Stimulated activated CD8-positive, alpha-beta memory T cell treated with anti-CD3 and anti-CD28 coated beads, Interleukin-12 subunit alpha, Interleukin-12 subunit beta, amount 100 ng/mL, for 24 hours (primary cell): Measurements from ENCODE around the gene ZNF335.
"Not testable (repeated sequence)": the region's sequence is repeated elsewhere in the genome, so short reads cannot be mapped to it uniquely, and the experiment has no call there.

Source experiments
- DNase-seq: peaks from one replicate; pipeline ENCODE4 v3.0.0-alpha.2; 2020; ENCODE audit errors: extremely low read depth

The ZNF335 gene

DNA sequence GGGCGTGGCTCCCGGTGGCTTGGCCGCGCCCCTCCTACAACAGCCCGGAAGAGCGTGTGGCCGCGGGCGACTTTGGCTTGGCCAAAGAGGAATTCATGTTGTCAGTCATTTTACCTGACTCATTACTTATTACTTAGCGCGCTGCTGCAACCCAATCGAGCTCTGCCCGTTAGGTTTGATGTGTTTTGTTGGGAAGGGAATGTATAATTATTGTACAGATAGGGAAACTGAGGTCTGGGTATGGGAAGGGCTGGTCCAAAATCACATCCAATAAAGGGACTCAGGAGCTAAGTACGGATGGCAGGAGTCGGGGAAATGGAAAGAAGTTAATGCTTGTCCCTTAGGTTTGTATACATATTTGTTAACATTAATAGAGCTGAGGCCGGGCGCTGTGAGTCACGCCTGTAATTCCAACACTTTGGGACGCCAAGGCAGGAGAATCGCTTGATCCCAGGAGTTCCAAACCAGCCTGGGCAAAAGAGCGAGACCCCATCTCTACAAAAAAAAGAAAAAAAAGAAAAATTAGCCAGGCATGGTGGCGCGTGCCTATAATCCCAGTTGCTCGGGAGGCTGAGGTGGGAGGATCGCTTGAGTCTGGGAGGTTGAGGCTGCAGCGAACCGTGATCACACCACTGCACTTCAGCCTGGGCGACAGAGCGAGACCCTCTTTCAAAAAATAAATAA is 639 bp upstream of the ZNF335 start:
- DNase-seq, result no peak

DNA sequence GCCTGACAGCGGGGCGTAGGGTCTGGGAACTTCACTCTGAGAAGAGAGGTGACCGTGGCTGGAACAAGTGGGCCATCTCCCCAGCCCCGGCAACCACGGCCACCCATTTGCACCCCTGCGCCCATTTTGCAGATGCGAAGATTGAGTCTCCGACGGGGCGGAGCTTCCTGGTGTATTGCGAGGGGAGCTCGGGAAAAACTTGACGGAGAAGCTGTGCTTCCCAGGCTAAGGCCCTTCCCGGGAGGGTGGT is 653 bp downstream of the ZNF335 start:
- no peak for DNase-seq

DNA sequence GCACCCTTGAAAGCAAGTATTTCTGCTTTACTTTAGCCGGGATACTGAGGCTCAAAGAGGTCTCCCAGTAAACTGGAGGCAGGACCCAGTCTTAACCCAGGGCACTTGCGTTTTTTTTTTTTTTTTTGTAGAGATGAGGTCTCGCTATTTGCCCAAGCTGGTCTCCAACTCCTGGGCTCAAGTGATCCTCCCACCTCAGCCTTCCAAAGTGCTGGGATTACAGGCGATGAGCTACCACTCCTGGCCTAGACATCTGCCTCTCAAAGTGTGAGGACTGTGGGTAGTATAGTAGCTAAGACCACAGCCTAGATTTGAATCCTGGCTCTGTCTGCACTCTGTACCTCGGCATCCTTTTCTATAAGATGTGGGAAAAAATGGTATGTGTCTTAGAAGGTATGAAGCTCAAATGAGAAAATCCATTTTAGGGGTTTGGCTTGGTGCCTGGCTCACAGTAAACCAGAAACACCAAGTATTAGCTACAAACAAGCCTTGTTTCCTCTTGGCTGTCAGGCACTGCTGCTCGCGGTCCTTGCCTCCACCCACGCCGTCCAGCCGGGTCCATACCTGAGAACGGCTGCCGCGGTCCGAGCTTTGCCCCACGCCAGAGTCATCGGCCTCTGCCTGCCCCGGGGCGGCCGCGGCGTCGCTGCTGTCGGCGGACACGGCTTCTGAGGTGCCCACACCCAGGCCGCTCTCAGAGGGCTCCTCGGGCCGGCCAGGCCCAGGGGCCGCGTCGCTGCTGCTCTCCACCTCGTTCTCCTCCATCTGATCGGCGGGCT is 1.2 kb downstream of the ZNF335 start:
- DNase-seq, result no peak

DNA sequence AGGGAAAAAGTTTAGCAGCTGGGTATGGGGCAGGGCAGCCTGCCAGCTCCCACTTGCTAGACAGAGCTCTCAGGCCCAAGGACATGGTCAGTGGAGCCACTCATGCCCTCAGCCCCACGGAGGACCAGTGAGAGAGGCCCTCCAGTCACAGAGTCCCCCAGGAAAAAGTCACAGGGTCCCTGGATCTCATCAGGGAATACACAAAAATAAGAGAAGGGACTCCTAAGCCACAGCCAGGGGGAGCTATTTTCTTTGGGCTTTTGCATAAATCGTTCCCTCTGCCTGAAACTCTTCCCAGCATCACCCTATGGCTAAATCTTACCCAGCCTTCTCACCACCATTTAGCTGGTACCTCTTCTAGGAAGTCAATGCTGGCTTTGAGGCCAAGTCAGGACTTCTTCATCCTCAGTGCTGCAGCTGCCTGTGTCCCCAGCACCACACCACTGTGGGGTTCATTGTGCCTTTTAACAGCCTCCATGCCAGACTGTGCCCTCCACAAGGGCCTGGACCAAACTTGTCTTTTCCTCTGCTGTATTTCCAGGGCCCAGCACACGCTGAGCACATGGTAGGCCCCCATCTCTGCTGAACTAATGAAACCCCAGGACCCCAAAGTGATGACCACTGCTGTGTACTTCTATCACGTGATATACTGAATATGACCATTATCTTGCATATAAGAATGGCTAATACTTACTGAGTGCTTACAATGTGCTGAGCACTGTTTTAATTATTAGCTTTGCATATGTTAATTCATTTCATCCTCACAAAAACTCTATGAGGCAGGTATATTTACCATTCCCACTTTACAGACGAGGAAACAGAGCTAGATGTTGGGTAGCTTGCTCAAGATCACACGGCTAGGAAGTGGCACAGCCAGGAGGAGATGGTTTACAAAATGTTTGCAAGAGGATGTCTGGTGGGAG is 2.0 kb downstream of the ZNF335 start:
- no peak for DNase-seq

DNA sequence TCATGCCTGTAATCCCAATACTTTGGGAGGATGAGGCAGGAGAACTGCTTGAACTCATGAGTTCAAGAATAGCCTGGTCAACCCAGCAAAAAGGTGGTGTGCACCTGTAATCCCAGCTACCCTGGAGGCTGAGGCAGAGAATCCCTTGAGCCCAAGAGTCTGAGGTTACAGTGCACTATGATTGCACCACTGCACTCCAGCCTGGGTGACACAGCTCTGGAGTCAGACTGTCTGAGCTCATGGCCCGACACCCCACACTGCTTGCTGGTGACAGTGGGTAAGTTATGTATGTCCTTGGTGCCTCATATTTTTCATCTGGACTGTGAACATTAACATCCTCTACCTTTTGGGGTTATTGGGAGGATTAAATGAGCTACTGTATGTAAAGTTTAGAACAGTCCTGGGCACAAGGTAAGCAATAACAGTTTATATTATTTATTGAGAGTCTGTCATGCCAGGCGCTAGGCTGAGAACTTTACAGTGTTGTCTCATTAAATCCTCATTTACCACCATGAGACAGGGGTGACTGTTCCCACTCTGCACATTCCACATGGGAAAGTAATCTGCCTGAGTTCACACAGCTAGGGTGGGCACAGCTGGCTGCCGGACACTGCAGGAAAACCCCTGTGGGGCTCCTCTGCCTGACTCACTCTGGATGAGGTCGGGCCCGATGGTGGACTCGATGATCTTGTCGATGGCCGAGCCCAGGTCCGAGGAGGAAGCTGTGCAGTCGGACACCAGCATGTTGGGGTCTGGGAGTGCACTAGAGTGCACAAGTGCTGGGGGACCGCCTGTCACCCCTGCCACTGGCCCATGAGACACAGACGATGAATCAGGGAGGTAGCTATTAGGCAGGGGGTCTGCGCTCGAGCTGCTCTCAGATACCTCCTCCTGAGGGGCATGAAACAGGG is 2.9 kb downstream of the ZNF335 start:
- no peak for DNase-seq

DNA sequence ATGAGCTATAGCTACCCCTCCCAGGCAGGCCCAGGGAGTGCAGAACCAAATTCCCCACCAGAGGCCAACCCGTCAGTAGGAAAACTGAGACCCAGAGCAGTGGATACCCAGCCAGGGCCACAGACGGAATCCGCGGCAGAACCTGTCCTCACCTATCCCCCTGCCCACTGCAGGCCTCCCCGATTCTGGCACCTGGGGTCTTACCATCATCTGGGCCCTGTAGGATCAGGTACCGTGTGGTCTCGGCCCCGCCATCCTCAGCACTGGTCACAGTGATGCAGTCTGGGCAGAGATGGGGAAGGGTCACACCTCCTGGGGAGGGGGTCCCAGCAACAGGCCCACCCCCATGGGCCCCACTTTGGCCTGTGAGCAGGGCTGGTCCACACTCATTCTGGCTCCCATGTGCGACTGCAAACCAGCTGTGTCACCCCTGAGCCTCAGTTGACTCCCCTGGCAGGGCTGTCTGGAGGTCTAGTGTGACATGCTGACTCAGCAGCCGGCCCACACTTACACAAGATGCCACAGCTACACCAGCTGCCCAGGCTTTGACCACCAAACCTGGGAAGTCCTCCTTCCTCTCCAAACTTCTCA is 3.8 kb downstream of the ZNF335 start:
- no peak for DNase-seq

DNA sequence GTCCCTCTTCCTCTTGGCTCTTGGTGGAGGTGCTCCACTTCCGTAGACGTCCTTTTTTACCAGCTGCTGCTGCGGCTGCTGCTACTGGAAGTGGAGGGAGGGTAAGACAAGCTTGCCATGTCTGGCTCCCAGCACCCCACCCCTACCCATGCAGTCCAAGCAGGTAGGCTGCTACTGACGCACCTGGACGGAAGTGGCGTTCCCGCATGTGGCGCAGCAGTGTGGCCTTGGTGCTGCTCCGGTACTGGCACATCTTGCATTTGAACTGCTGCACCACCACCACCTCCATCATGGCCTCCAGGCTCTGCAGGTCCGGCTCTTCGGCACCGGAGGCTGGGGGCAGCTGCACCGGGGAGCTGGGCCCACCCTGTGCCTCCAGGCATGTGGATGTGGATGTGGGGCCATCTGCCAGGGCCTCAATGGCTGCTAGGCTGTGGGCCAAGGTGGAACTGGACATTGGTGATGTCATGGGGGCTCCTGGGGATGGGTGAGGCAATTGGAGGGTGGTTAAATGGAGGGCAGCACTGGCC is 4.4 kb downstream of the ZNF335 start:
- no peak for DNase-seq

DNA sequence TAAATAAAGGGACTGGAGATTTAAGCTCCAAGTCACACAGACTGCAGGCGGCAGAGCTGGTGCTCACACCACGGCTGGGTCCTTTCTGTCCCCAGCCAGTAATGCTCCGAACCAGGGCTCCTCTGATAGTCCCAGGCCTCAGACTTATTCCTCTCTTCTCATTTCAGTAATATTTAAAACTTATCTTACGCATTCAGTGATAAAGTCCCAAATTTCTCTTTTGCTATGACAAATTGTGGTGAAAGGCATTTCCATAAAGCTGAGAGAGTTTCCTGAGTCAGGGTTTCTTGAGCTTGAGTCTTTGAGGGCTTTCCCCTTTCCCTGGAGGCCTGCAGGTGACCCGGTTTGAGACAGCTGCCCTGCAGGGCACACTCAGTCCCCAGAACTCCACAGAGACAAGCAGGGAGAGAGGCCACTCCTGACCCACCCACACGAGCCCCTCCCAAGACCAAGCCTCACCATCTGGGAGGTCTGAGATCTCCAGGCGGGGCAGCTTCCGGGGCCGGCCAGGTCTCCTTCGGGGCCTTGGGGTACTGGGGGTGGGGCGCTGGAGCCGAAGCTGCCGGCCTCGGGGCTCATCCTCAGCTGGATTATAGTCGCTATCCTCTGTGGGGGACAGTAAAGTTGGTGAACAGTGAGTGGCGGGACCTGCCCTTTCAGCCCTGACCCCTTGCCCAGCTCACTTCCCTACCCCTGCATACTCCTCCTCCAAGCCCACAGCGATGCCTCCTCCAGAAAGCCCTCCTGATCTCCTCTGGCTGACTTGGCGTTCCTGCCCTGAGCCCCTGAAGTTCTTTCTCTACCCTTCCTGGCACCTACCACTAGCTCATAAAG is 6.6 kb downstream of the ZNF335 start:
- no peak for DNase-seq

DNA sequence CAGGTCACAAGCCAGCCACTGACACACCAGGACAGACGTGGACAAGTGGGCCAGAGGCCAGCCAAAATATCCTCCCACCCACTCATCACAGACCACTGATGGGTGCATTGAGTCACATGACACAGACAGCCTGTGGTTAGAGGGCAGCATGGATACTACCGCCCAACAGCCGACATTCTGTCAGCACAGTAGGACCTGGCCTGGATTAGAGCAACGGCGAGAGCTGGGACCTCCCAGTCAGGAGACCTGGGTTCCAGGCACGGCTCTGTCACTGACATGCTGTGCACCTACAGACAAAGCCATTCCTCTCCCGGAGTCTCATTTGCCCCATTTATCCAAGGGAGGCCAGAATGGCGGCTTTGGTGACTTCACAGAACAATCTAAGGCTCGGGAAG is 8.0 kb downstream of the ZNF335 start:
- DNase-seq, result no peak

DNA sequence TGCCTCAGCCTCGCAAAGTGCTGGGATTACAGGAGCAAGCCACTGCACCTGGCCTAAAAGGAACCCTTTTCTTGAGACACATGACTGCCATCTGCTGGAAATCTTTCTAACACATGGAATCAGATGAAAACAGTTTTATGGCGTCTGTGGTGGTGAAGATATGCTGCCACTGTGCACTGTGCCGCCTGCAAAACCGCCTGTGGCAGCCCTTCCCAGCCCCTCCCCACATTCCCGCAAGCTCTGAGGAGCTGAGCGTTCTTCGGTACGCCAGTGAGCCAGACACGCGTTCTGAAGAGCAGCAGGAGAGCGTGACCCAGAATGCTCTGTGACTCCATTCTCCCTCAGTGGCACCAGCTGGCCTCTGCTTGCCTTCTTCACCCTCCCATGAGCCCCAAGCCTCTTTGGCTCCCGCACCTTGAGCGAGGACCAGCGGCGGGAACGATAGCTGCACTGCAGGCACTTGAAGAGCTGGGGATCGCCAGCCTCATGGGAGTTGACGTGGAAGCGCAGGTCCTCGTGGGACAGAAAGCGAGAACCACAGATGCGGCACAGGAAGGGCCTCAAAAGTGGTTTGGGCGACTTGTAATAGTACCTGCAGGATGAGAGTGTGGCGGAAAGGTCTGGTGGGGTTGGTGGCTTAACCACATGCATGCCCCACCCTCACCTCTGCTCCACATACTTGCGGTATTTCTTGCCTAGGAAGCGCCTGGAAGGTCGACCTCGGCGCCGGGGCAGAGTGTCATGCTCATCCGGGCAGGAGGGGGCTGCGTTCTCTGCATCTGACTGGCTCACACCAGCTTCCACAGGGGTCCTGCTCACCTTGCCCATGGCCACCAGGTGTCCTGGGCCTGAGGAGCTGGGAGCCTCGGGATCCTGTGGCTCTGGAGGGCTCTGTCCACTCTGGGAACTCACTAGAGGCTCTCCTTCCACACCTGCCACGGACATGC is 8.7 kb downstream of the ZNF335 start:
- DNase-seq, result no peak

DNA sequence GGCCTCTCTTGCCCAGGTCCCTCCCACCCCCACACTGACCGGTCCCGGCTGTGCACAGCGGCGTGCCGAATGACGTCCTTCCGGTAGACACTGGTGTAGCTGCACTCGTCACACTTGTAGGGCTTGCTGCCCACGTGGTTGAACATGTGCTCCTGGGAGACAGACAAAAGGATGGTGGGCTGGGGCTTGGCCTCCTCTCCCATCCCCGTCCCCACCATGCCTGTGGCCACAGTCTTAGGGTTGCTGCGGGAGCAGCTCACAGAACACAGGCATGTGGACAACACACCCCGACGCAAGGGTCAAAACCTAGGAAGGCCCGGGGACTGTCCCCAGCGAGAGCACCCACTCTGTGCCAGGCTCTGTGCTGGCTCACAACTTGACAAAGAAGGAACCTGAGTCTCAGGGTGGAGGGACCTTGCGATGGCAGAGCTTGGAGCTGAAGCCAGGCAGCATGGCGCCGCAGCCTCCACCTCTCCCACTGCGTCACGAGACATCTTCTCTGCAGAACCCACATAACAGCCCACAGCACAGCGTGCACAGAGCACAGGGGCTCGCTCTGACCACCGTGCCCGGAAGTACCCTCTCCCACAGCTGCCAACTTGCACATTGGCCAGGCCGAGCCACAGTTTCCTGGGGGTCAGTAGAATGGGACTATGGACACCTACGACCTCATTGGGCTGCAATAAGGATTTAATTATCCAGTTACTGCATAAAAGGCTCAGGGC is 9.8 kb downstream of the ZNF335 start:
- DNase-seq, result no peak

DNA sequence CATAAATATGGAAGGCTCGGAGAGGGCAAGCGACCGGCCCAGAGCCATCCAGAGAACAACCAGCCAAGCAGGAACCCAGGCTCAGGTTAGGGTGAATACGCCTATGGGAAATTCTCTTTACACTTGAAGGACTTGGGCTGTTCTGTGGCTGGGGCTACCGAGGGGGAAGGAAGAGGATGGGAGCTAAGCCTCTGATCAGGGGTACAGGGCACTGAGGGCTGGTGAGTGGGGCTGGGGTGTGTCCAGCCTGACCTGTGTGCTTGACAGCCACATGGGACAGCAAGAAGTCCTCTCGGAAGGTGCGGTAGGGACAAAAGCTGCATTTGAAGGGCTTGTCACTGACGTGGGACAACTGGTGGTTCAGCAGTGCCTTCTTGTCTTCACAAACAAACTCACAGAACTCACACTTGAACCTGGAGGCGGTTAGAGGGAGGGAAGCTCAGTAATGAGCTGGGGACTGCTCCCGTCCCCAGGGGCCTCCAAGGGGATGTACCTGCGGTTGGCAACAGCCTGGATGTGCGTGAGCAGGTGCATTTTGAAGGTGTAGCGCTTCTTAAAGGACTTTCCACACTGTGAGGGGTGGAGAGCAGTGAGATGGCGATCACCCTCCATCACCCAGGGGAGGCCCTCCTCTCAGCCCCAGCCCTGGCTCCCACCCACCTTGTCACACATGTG is 11.9 kb downstream of the ZNF335 start:
- DNase-seq, result no peak

DNA sequence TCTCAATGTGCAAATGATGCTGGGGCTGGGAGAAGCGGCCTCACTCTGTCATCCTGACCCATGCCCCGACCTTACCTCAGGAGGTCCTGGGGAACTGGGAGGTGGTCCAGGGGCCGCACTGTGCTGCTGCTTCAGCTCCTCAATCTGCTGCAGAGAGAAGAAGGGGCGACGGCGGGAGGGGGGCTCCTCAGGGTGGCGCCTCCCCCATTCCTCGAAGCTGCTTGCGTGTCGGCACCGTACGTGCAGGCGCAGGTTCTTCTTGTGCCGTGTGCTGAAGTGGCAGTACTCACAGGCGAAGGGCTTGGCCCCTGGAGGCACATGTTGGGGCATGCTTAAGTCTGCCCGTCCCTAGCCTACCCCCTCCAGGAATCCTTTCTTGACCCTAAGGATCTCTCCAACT is 12.9 kb downstream of the ZNF335 start:
- DNase-seq, result no peak

DNA sequence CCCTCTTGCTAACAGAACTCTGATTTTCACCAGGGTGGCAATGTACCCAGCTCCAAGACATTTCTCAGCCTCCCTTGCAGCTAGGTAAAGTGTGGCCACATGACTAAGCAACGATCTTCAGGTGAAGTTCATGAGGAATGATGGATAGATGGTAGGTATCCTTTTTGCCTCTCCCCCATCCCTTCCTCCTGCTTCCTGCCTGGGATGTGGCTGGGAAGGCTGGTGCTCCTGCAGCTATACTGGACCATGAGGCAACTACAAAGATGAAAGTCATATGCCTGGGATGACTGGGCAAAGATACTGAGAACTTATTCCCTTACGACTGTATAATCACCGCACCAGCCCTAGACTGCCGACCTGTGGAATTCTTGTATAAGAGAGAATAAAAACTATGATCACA is 13.4 kb downstream of the ZNF335 start:
- DNase-seq, result no peak

DNA sequence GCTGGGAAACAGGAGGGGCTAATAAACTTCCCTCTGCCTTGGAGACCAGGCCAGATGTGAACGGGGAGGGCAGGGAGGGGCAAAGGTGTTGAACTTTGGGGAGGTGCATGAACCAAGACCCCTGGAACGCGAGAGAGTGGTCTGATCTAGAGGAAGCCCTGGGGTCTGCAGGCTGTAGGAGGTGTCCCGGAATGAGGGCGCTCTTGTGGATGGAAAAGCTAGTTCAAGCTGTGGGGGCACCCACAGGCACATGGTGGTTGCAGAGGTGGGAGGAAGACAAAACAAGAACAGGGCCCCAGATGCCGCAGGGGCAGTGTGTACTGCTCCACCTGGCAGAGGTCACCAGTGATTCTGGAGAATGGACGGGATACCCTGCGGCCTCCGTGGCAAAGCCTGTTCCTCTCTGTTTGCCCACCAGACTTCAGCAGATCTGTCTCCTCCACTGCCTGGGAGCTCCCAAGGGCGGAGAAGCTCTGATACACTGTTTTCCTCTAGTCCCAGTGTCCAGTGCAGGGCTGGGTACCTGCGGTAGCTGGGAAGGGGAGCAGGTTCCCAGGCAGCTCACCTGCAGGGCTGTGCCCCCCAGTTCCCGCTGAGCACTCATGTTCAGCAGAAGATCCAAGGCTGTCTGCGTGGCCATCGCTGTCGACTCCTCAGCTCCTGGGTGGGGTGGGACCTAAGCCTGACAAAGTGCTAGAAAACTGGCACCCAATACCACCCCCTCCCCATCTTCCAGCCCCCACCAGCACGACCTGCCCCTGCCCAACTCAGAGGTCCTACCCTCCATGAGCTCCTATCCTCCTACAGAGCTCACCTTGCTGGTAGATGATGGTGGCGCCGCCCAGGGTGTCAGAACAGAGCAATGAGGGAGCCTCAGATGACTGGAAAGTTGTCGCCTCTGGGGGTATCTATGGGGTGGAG is 14.7 kb downstream of the ZNF335 start:
- DNase-seq, result no peak

DNA sequence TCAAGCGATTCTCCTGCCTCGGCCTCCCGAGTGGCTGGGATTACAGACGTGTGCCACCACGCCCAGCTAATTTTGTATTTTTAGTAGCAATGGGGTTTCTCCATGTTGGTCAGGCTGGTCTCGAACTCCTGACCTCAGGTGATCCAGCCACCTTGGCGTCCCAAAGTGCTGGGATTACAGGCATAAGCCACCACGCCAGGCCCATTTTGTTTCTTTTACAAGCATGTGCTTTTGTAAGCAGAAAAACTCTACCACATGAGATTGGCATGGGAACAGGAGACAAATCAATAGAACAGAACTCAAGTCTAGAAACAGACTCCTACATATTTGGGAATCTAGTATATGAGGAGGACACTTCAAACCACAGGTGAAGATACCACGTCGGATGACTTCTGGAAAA is 15.7 kb downstream of the ZNF335 start:
- DNase-seq, result not testable (repeated sequence)

DNA sequence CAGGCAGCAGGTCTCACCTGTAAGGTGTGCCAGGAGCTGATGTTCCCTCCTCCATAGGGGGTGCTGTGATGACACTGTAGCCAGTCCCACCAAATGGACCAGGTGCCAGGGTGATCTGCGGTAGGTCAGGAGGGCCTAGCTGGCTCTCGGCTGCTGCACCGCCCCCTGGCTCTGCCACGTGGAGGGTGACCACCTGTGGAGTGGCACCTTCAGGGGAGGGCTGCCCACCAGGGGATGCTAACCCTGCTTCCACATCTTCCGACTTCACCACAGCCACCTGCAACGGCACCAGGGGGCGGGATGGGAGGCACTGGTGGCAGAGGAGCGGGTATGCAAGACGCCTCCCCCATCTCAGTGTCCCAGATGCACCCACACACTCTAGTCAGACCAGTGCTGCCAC is 18.3 kb downstream of the ZNF335 start:
- DNase-seq, result no peak
